Breast epithelium (tissue), 3 donors: ENCODE measurements around the gene CNTNAP5.

Experiments
- POLR2A ChIP-seq: fragments of 450-650 bp; IDR thresholded peaks from one replicate; pipeline ENCODE4 v1.6.1; 2016; ENCODE audit warnings: antibody characterized with exemption, mild to moderate bottlenecking, moderate library complexity
- POLR2AphosphoS5 ChIP-seq, 3 donors: sonication (generic); formaldehyde crosslinking; IDR thresholded peaks; one replicate each; pipeline ENCODE4 v1.6.1; 2017; ENCODE audit warnings: antibody characterized with exemption in 3 of 3
- TF ChIP-seq, protein P1 (sequence below), 3 donors: fragments of 450-650 bp; IDR thresholded peaks; one replicate each; pipeline ENCODE4 v1.5.1; 2016 to 2017; ENCODE audit warnings: antibody characterized with exemption in 3 of 3, mild to moderate bottlenecking in 3 of 3, moderate library complexity in 3 of 3

DNA sequence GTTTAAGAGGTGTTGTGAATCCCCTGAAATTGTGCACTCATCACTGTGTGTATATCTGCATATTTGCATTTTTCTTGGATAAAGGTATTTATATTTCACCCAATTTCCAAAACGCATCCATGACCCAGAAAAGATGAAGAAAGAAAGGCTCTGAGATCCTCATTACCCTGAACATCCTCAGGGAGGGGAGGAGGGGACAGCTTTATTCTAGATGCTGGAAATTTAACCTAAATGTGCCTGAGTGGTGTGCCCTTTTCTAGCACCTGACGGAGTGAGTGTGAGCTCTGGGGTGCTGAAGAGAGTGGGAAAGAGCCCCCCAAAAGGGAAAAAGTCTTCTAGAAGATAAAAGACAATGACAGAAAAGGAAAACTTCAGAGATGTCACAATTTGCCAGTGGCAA, 20.8 kb downstream of the CNTNAP5 start:
- TF ChIP-seq, protein P1, sequence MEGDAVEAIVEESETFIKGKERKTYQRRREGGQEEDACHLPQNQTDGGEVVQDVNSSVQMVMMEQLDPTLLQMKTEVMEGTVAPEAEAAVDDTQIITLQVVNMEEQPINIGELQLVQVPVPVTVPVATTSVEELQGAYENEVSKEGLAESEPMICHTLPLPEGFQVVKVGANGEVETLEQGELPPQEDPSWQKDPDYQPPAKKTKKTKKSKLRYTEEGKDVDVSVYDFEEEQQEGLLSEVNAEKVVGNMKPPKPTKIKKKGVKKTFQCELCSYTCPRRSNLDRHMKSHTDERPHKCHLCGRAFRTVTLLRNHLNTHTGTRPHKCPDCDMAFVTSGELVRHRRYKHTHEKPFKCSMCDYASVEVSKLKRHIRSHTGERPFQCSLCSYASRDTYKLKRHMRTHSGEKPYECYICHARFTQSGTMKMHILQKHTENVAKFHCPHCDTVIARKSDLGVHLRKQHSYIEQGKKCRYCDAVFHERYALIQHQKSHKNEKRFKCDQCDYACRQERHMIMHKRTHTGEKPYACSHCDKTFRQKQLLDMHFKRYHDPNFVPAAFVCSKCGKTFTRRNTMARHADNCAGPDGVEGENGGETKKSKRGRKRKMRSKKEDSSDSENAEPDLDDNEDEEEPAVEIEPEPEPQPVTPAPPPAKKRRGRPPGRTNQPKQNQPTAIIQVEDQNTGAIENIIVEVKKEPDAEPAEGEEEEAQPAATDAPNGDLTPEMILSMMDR (IDR thresholded peaks at IDR 0.05), result no peak
- TF ChIP-seq POLR2A (no peak), POLR2AphosphoS5 (IDR thresholded peaks at IDR 0.05) (no peak)
